ENCODE data around the gene CTRB2.

Gene CTRB2

DNA sequence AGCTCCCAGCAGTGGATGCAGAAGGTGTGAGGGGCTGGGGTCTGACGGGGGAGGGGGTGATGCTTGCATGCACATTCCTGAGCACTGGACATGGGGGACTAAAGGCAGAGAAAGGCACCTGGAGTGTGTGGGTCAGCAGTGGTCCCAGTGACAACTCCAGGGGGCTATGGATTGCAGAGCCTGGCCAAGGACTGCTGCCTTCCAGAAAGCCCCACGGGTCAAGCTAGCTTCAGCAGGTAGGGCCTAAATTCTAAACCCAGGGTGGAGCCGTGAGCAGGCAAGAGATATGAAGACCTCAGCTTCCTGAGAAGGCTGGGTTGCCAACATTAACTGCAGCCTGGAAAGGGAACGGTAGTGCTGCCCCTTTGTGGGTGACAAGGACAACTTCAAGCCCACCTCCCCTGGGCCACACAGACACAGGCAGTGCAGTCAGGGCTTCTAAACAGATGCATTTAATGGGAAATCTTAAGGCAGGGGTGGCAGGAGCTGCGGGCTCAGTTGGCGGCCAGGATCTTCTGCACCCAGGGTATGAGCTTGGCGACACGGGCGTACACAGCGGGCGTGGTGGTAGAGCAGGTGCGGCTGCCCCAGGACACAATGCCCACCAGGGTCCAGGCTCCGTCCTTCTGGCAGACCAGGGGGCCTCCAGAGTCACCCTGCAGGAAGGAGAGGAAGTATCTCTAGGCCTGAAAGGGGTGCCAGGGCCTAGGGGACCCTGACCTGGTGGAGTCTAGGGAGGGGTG is 3.1 kb downstream of the CTRB2 start:
- no peak for DNase-seq

DNA sequence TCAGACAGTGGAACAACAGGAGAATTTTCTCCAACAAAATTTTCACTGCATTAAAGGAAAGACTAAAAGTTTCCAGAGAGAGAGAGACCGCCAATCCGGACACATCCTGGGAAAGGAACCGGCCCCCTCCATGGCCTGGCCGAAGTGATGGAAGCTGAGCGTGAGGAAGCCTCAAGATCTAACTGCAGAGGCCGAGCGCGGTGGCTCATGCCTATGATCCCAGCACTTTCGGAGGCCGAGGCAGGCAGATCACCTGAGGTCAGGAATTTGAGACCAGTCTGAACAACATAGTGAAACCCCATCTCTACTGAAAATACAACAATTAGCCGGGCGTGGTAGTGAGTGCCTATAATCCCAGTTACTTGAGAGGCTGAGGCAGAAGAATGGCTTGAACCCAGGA is 3.9 kb downstream of the CTRB2 start:
- no peak for DNase-seq

DNA sequence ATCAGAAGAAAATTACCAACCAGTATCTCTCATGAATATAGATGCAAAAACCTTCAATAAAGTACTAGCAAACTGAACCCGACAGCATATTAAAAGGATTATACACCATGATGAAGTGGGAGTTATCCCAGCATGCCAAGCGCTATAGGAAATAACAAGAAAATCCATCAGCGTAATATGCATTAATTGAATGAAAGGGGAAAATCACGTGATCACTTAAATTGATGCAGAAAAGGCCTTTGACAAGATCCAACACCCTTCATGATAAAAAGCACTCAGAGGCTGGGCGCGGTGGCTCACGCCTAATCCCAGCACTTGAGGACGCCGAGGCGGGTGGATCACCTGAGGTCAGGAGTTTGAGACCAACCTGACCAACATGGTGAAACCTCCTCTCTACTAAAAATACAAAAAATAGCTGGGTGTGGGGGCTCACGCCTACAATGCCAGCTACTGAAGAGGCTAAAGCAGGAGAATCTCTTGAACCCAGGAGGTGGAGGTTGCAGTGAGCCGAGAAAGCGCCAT is 4.8 kb downstream of the CTRB2 start:
- no peak for DNase-seq

DNA sequence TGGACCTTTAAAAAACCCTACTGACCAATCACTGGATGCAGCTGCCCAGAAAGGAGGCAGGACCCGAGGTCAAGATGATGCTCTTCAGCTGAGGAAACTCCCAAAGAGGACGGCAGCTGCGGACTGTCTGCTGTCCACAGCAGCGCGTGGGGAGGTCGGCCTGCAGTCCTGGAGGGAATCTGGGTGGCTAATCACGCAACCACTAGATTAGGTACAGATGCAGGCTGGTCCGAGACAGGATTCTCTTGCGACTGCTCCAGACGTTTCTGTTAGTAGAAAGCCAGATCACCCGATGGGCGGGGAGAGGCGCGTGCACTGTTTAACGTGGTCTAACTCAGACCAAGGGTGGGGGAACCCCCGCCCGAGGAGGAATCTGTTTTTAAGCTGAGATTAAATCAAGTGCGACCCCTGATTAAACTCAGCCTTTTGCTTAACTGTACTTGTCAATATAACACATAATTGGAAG is 8.8 kb downstream of the CTRB2 start:
- no peak for DNase-seq

DNA sequence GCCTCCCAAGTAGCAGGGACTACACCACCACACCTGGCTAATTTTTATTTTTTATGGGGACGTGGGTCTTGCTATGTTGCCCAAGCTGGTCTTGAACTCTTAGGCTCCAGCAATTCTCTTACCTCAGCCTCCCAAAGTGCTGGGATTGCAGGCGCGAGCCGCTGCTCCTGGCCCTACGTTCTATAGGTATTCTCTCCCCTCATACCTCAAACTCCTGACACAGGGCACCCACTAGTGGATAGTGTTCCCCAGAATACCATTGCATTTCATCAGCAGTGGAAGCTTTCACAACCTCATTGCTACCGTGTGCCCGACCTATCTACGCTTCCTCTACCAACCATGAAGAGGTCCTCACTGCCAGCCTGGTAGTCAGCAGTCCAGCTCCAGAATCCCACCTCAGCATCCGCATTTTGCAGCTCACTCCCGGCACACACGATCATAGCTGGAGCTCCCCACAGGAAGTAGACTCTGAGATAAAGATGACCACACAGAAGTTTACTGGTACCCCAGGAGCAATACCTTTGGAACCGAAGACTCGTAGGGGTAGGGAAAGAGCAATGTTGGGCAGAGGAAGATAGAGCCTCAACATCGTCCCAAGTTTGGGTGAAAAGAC is 9.3 kb downstream of the CTRB2 start:
- no peak for DNase-seq

DNA sequence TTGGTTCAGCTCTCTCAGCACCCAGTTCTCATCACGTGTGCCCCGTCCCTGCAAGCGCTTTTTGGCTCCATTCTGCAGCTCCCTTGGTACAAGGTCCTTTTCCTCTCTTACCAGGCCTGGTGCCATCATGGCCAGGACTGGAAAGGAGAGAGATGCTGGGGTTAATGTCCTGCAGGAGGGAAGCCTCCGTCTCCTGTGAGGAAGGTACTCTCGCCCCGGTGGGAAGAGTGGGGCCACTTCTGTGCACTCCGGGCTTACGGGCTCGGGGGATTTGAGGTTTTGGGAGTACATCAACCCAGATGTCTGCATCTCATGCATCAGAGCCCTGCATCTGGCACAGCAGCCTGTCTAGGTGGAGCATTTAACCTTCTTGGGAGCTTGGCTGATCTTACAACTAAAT is 10.1 kb downstream of the CTRB2 start:
- DNase-seq = no peak

DNA sequence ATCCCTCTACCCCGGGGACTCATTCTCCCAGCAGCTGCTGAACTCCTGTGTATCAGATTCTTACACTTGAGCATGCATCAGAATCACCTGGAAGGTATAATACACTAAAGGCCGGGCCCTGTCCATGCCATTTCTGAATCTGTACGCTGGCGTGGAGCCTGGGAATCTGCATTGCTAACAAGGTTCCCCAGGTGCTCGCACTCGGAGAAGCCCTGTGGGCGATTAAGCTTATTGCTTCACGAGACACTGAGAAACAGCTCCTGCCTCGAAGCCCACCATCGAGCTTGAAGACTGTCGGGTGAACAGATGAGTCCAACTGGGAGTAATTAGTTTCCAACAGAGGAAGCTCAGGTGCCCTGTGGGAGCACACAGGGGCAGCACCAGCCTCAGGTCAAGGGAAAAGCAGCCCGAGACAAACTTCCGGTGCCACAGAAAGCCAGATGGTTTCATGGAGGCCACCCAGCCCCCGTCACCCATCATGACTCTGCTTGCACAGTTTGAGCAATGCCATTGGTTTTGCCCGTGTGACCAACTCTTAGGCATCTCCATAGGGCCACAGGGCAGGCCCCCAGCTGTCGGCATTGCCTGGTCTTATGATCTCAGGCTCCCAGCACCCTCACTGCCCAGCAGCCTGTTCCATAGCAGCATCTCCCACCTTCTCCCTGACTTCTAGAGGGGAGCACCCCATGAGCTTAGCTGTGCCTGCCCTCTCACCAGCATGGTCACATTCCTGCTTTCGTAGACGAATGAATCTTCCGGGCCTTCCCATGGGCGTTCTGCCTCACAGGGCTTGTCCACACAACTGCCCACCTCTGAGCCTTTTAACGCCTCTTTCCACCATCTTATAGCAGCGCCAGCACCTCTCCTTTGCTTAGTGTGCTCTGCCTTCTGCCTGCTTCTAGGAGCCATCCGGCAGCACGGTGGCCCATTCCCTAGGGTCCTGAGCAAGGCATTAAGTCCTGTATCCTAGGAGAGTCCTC is 10.9 kb downstream of the CTRB2 start:
- no peak for DNase-seq

DNA sequence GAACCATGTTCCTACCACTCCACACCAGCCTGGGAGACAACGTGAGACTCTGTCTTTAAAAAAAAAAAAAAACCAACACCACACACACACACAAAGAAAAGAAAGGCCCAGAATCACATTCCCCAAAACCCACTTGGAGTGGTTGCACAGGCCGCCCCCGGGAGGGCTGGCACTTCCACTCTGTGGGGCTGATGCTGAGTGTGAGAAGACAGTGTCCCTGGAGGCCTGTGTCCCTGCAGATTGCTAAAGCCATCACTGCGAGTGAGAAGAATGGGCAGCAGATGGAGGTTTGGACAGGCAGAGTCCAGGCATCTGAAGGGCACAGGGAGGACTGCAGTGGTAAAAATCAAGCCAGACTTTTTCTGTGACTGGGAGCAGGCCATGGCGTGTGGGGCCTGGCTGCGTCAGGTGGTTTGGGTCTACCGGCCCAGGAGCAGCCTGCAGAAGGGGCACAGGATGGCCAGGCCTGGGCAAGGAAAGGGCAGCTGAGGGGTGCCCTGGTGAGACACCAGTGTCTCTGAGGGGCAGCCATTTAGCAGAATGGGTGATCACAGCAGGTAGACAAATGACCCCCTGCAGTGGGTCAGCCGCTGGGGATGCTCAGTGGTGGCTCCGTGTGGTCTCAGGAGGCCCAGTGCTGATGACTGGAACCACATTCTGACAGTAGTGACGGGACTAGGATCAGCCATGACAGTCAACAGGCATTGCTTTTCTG is 13.1 kb downstream of the CTRB2 start:
- no peak for DNase-seq

DNA sequence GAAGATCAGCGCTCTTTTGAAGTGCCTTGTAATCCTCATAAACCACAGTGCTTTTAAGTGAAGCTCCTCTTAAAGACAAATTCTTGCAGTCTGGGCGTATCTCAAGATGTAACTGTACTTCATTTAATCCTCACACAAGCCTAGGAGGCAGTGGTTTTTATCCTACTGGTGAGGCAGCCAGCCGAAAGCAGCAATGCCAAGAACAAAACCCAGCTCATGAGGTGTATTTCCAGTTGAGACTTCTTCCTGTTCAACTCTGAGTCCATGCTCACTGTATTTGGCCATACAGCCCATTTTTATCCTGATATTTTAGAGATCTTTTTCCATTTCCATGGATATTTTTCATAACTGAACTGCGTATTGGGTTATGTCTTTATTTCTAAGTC is 13.7 kb downstream of the CTRB2 start:
- DNase-seq = no peak

DNA sequence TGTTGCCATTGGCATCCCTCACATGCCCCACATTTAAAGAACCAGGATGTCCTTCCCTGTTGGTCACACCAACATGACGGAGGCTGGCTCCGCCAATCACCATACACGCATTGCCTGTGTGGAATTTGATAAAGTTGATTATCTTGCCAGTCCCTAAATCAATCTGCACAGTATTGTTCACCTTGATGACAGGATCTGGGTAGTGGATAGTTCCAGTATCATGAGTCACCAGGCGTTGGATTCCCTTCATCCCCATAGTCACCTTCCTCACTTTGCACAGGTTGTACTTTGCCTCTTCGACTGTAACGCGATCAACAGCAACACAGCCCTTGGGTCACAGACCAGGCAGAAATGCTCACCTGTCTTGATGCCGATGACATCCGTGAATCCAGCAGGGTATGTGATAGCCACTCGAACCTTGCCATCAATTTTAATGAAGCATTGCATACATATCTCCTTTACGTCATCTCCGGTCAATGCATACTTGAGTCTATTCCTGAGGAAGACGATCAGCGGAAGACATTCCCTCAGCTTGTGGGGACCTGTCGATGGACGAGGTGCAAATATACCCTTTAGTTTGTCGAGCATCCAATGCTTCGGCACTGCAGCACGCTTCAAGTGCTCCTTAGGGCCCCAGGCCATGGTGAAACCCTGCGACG is 14.2 kb downstream of the CTRB2 start:
- no peak for DNase-seq

DNA sequence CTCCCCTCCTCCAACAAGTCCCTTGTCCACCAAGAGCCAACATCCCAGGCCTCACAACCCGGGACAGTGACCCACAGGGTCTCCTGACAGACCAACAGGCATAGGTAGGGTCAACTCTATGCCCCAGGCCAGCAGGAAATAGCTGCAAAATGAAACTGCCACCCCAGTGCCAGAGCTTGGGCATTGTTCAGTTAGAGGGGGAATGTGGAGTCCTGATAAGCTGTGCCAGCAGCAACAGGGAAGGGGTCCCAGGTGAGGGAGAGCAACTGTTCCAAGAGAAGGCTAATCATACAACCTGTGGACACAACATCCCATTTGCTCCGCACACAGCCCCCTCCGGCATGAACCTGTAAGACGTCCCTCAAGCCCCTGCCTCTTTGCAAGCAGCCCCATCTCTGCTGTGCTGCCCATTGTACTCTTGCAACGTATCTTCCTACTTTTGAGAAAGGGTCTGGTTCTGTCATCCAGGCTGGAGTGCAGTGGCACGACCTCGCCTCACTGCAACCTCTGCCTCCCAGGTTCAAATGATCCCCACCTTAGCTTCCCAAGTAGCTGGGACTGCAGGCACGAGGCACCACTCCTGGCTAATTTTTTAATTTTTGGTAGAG is 17.2 kb downstream of the CTRB2 start:
- DNase-seq = no peak

DNA sequence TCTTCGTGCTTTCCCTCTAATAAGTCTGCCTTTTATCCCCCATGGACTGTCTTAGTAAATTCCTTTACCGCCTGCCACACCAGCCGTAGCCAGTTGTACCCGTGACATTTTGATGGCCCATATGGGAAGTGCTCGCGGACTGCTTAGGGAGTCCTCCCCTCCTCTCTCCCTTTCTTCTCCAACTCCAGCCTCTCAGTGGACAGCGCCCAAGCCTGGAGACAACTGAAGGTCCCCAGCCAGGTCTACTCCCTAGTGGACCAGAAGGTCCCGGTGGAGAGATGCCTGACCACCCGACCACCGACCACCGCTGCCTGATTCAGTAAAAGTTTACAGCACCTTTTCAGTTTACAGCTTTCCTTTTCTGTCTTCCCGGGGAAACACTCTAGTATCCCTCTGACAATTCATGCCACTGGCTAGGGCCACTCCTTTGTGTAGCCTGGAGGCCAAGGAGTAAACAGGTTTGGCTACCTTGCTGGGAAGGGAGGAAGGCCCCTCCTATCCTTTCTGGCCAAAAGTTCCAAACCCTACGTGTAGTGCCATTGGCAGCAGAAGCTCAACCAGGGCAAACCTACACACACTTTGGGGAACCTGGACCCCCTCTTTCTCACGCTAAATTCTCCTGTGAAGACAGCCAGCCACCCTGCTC is 18.0 kb downstream of the CTRB2 start:
- no peak for DNase-seq

DNA sequence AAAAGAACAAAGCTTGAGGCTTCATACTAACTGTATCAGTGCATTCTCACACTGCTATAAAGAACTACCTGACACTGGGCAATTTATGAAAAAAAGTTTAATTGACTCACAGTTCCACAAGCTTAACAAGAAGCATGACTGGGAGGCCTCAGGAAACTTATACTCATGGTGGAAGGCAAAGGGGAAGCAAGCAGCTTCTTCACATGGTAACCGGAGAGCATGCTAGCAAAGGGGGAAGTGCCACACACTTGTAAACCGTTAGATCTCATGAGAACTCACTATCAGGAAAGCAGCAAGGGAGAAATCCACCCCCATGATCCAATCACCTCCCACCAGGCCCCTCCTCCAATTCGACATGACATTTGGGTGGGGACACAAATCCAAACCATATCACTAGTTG is 25.3 kb downstream of the CTRB2 start:
- DNase-seq = no peak

DNA sequence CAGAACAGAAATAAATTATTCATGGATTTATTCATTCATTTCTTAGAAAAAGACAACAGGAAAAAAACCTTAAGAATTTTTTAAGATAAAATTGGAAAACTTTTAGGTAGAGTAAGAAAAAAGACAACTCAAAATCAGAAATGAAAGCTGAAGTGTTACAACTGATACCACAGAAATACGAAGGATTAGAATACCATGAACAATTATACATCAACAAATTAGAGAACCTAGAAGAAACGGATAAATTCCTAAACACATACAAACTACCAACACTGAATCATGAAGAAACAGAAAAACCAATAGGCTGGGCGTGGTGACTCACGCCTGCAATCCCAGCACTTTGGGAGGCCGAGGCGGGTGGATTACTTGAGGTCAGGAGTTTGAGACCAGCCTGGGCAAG is 27.8 kb downstream of the CTRB2 start:
- DNase-seq = no peak

DNA sequence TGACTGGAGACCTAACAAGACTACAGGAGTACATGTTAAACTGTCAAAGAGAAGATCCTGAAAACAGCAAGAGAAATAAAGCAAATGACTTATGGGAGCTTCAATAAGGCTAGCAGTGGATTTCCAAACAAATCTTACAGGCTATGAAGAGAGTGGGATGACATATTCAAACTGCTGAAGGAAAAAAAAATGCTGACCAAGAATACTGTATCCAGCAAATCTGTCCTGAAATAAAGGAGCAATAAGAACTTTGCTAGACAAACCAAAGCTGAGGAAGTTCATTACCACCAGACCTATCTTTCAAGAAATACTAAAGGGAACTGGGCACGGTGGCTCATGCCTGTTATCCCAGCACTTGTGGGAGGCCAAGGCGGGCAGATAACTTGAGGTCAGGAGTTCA is 30.0 kb downstream of the CTRB2 start:
- no peak for DNase-seq

DNA sequence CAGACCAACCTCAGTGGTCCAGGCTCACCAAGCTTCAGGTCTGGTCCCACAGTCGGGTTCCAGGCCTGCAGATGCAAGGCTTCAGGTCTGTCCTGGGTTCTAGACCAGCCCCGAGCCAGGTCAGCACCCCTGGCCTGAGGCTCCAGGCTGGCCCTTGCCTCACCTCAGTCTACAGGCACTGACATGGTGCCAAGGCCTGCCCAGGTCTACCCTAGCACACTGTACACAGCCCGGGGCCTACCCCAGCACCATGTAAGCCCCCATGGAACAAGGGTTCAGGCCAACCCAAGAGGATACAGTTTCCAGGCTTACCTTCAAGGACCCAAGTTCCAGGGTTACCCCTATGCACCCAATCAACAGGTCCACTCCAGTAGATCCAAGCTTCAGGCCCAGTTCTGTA is 31.9 kb downstream of the CTRB2 start:
- no peak for DNase-seq

DNA sequence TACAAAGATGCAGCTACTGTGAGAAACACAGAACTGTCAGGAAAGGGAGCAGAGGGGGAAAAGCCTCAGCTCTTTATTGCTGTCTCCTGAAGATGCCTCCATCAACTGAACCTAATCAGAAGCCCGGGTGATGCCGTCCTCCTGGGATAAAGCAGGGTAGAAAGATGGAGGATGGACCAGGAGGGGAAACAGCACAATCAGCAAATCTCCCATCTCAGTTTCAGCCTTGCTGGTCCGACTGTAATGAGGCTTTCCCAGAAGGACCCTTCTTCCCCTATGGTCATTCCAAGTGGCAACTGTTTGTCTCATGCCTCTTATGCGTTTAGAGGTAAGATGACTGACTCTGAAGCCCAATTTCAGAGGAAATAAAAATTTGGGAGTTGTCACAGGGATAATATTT is 34.4 kb downstream of the CTRB2 start:
- DNase-seq = no peak

DNA sequence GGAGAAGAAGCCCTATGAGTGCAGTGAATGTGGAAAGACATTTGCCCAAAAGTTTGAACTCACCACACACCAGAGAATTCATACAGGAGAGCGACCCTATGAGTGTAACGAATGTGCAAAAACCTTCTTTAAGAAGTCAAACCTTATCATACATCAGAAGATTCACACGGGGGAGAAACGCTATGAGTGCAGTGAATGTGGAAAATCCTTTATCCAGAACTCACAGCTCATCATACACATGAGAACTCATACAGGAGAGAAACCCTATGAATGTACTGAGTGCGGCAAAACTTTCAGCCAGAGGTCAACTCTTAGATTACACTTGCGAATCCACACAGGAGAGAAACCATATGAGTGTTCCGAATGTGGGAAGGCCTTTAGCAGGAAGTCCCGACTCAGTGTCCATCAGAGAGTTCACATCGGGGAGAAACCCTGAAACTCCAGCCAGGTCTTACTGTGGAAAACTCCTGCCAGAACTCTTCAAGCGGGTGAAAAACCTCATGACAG is 37.0 kb downstream of the CTRB2 start:
- no peak for DNase-seq

DNA sequence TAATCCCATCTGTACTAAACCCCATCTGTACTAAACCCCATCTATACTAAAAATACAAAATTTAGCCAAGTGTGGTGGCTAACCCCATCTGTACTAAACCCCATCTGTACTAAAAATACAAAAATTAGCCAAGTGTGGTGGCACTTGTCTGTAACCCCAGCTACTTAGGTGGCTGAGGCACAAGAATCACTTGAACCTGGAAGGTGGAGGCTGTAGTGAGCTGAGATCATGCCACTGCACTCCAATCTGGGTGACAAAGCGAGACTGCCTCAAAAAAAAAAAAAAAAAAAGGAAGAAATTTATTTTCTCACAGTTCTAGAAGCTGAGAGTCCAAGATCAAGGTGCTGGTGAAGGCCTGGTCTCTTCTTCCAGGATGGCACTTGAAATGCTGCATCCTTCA is 46.6 kb downstream of the CTRB2 start:
- no peak for DNase-seq

All from NCI-H1092 (cell line).